SK-N-SH treated with all-trans-retinoic acid at 6 μM for 48 hours (cell line): Measurements from ENCODE around the gene ITPR2.

ENCODE experiments used
- ARNTL ChIP-seq: fragments of 450-650 bp; formaldehyde crosslinking; IDR thresholded peaks from 2 replicates; pipeline ENCODE4 v1.5.0; 2020; ENCODE audit warnings: low read depth, mild to moderate bottlenecking, moderate library complexity, borderline replicate concordance
- BACH2 ChIP-seq: fragments of 250-450 bp; sonication (Bioruptor Pico); IDR thresholded peaks from 2 replicates; pipeline ENCODE4 v1.9.0; 2021; ENCODE audit warnings: mild to moderate bottlenecking, borderline replicate concordance
- CREB5 ChIP-seq: fragments of 250-450 bp; sonication (Bioruptor Pico); IDR thresholded peaks from 2 replicates; pipeline ENCODE4 v1.5.1; 2020; ENCODE audit warnings: low read depth, mild to moderate bottlenecking, moderate library complexity
- CSRNP3 ChIP-seq: fragments of 250-450 bp; sonication (Bioruptor Pico); IDR thresholded peaks from 2 replicates; pipeline ENCODE4 v1.5.1; 2021; ENCODE audit warnings: mild to moderate bottlenecking, moderate library complexity
- ISL1 ChIP-seq: fragments of 250-450 bp; sonication (Bioruptor Pico); IDR thresholded peaks from 2 replicates; pipeline ENCODE4 v2.1.2; 2022; ENCODE audit warnings: mild to moderate bottlenecking, moderate library complexity
- PATZ1 ChIP-seq: fragments of 250-450 bp; sonication (Bioruptor Pico); IDR thresholded peaks from 2 replicates; pipeline ENCODE4 v1.8.0; 2020; ENCODE audit warnings: mild to moderate bottlenecking, moderate library complexity, borderline replicate concordance
- POU6F1 ChIP-seq: fragments of 250-450 bp; sonication (Bioruptor Pico); IDR thresholded peaks from 2 replicates; pipeline ENCODE4 v1.8.0; 2021; ENCODE audit warnings: low read depth, mild to moderate bottlenecking, moderate library complexity, borderline replicate concordance
- SNAI2 ChIP-seq: fragments of 250-450 bp; sonication (Bioruptor Pico); IDR thresholded peaks from 2 replicates; pipeline ENCODE4 v1.5.0; 2020; ENCODE audit warnings: mild to moderate bottlenecking, moderate library complexity
- TCF4 ChIP-seq: fragments of 250-450 bp; sonication (Bioruptor Pico); IDR thresholded peaks from 2 replicates; pipeline ENCODE4 v1.8.0; 2021; ENCODE audit warnings: mild to moderate bottlenecking, moderate library complexity, borderline replicate concordance
- TOX ChIP-seq: fragments of 250-450 bp; sonication (Bioruptor Pico); IDR thresholded peaks from 2 replicates; pipeline ENCODE4 v1.8.0; 2021; ENCODE audit warnings: mild to moderate bottlenecking, moderate library complexity, borderline replicate concordance
- ZFP3 ChIP-seq: fragments of 250-450 bp; sonication (Bioruptor Pico); IDR thresholded peaks from 2 replicates; pipeline ENCODE4 v1.5.0; 2020; ENCODE audit warnings: mild to moderate bottlenecking, moderate library complexity
- ZNF70 ChIP-seq: fragments of 450-650 bp; formaldehyde crosslinking; IDR thresholded peaks from 2 replicates; pipeline ENCODE4 v1.5.0; 2020; ENCODE audit warnings: mild to moderate bottlenecking, moderate library complexity
- ZNF8 ChIP-seq: fragments of 450-650 bp; formaldehyde crosslinking; IDR thresholded peaks from 2 replicates; pipeline ENCODE4 v1.5.0; 2020; ENCODE audit warnings: mild to moderate bottlenecking, moderate library complexity

GRCh38 chr12:26744697-26745440 is 88.1 kb downstream of the ITPR2 start:
- TF ChIP-seq PATZ1 (CRISPR knock-in tag) = no peak
- TF ChIP-seq ZNF70 (CRISPR knock-in tag) = peak; percentile 28; the same call in 1 of the 2 replicates
- TF ChIP-seq ARNTL (CRISPR knock-in tag) = no peak
- TF ChIP-seq CREB5 (CRISPR knock-in tag) = peak; percentile 66; the same call in 1 of the 2 replicates
- TF ChIP-seq BACH2 (CRISPR knock-in tag) = no peak
- TF ChIP-seq TCF4 (CRISPR knock-in tag) = peak; percentile 94
- no peak; the same call in 1 of the 2 replicates for TF ChIP-seq ZNF8 (CRISPR knock-in tag)
- TF ChIP-seq POU6F1 (CRISPR knock-in tag) = no peak
- TF ChIP-seq ZFP3 = no peak
- no peak; the same call in 1 of the 2 replicates for TF ChIP-seq SNAI2 (CRISPR knock-in tag)
- TF ChIP-seq ISL1 (CRISPR knock-in tag) = peak; percentile 74
- peak; percentile 11; the same call in 1 of the 2 replicates for TF ChIP-seq CSRNP3 (CRISPR knock-in tag)
- TF ChIP-seq TOX (CRISPR knock-in tag) = peak; percentile 29; the same call in 1 of the 2 replicates
